A673 (cell line): ENCODE data around the gene SUN3. TPM values are rescaled to one million over a fixed set of nuclear protein-coding genes. Genes with fewer than 3 reads are reported as not detected.

Source experiments
- BruUV-seq: library from RNA; stranded (reverse); fragments of 400-500 nt; replicated peaks from 2 replicates; lab custom pipeline; 2021; lab: Mats Ljungman, UMichigan
- CTCF ChIA-PET: fragments of 300-600 bp; sonication (Branson Sonifier 250); formaldehyde crosslinking; loops from one replicate; lab custom pipeline; 2022; ENCODE audit warnings: antibody characterized with exemption; lab: Charles Lee
- POLR2A ChIA-PET: fragments of 300-600 bp; sonication (Branson Sonifier 250); formaldehyde crosslinking; loops from one replicate; lab custom pipeline; 2022; ENCODE audit warnings: antibody characterized with exemption; ENCODE audit not compliant: low non-redundant PET; lab: Charles Lee
- DNase-seq: peaks from one replicate; pipeline ENCODE4 v3.0.0-alpha.2; 2015; ENCODE audit warnings: low spot score
- H3K27ac ChIP-seq: fragments of 200-600 bp; sonication (generic); 2 replicates; pipeline ENCODE4 v1.5.1; 2016; ENCODE audit warnings: mixed run types, low read depth, mild to moderate bottlenecking, mixed read lengths, antibody characterized with exemption, low read length; ENCODE audit not compliant: poor library complexity, severe bottlenecking
- H3K27me3 ChIP-seq: fragments of 200-600 bp; sonication (generic); replicated peaks from 2 replicates; pipeline ENCODE4 v1.6.1; 2017; ENCODE audit warnings: mixed run types, low read depth, mild to moderate bottlenecking, mixed read lengths, antibody characterized with exemption, low read length; ENCODE audit not compliant: insufficient read depth, poor library complexity
- H3K36me3 ChIP-seq: fragments of 200-600 bp; sonication (generic); 2 replicates; pipeline ENCODE4 v1.6.1; 2016; ENCODE audit warnings: mixed run types, mild to moderate bottlenecking, mixed read lengths, antibody characterized with exemption, low read length; ENCODE audit not compliant: insufficient read depth, poor library complexity, severe bottlenecking
- H3K4me1 ChIP-seq: fragments of 200-600 bp; sonication (generic); 2 replicates; pipeline ENCODE4 v1.6.1; 2017; ENCODE audit warnings: mixed run types, mild to moderate bottlenecking, mixed read lengths, antibody characterized with exemption, low read length; ENCODE audit not compliant: insufficient read depth, poor library complexity, severe bottlenecking
- H3K4me3 ChIP-seq: fragments of 200-600 bp; sonication (generic); 2 replicates; pipeline ENCODE4 v1.5.1; 2016; ENCODE audit warnings: low read depth, mixed run types, mild to moderate bottlenecking, mixed read lengths, low read length; ENCODE audit not compliant: poor library complexity, severe bottlenecking
- H3K9me3 ChIP-seq: fragments of 200-600 bp; sonication (generic); 2 replicates; pipeline ENCODE4 v1.6.1; 2016; ENCODE audit warnings: mixed run types, low read depth, mild to moderate bottlenecking, mixed read lengths, antibody characterized with exemption, low read length; ENCODE audit not compliant: poor library complexity, severe bottlenecking
- CTCF ChIP-seq: fragments of 300-800, 200-600 bp; sonication (generic); conservative IDR thresholded peaks from 2 replicates; pipeline ENCODE4 v1.5.1; 2017; ENCODE audit warnings: low read depth, mild to moderate bottlenecking, antibody characterized with exemption, low read length, moderate library complexity, mixed read lengths
- EZH2 ChIP-seq: fragments of 200-600 bp; sonication (generic); IDR thresholded peaks from 2 replicates; pipeline ENCODE4 v1.6.1; 2017; ENCODE audit warnings: borderline replicate concordance, low read depth, mild to moderate bottlenecking, mixed read lengths, antibody characterized with exemption, low read length; ENCODE audit not compliant: poor library complexity, severe bottlenecking
- intact Hi-C: fragments of 100-400 bp; cut with micrococcal nuclease; formaldehyde crosslinking; loops from one replicate; pipeline ENCODE4 v1.10.0; 2022; ENCODE audit not compliant: unreplicated experiment
- total RNA-seq: library from RNA; stranded (reverse); gene quantifications from 2 replicates; pipeline ENCODE4 v1.2.3, GENCODE V29; 2021

SUN3 gene
- total RNA-seq, 1 experiment from 2014 or later: not detected

GRCh38 chr7:48052748-48053147 is 23.8 kb upstream of the SUN3 start:
- Histone ChIP-seq H3K27me3 (no peaks in the 10 kb centered on the region), H3K4me1 (no peaks in the 10 kb centered on the region), H3K27ac (no peak overlapping the region), H3K9me3 (peaks cover 6% of the 10 kb centered on the region), H3K4me3 (no peak overlapping the region), H3K36me3 (no peaks in the 10 kb centered on the region)
- TF ChIP-seq EZH2: no peak
- TF ChIP-seq CTCF: no peak
- DNase-seq: no peak
- ChIA-PET POLR2A (no interaction called here), CTCF (no interaction called here)
- BruUV-seq: no TSS peak
- intact Hi-C loops: no loop called here

GRCh38 chr7:48049850-48050249 is 20.9 kb upstream of the SUN3 start:
- POLR2A ChIA-PET: no interaction called here
- Histone ChIP-seq H3K27me3 (no peaks in the 10 kb centered on the region), H3K36me3 (no peaks in the 10 kb centered on the region), H3K4me1 (no peaks in the 10 kb centered on the region), H3K27ac (no peak overlapping the region), H3K9me3 (no peaks in the 10 kb centered on the region), H3K4me3 (no peak overlapping the region)
- intact Hi-C loops: no loop called here
- CTCF ChIA-PET: no interaction called here
- no peak for TF ChIP-seq CTCF
- TF ChIP-seq EZH2: no peak
- no peak for DNase-seq
- no TSS peak for BruUV-seq

GRCh38 chr7:48048113-48048512 is 19.2 kb upstream of the SUN3 start:
- intact Hi-C loops: no loop called here
- no TSS peak for BruUV-seq
- Histone ChIP-seq H3K9me3 (no peaks in the 10 kb centered on the region), H3K27me3 (no peaks in the 10 kb centered on the region), H3K4me1 (no peaks in the 10 kb centered on the region), H3K4me3 (no peak overlapping the region), H3K27ac (no peak overlapping the region), H3K36me3 (no peaks in the 10 kb centered on the region)
- DNase-seq: no peak
- ChIA-PET POLR2A (no interaction called here), CTCF (no interaction called here)
- no peak for TF ChIP-seq CTCF
- TF ChIP-seq EZH2: no peak
